ENCODE measurements around the gene RIPK3.

RIPK3 gene

DNA sequence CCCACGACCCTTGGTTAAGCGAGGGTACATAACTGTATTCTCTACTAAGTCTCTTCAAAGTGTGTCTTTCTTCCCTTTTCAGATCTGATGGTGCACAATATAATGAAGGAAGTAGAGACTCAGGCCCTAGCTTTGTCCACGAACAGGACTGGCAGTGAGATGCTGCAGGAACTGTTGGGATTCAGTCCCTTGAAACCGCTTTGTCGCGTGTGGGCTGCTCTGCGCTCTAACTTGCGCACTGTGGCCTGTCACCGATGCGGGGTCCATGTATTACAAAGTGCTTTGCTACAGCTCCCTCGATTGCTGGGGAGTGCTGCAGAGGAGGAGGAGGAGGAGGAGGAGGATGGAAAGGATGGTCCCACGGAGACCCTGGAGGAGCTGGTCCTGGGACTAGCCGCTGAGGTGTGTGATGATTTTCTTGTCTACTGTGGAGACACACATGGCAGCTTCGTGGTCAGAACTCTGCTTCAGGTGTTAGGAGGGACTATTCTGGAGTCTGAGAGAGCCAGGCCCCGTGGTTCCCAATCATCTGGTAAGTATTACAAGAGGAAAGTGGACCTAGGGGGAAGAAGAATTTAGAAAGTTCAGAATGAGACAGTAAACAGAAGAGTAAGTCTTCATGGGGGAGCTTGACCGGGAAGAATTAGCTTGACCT is 39.3 kb downstream of the RIPK3 start:
- peaks cover 58% of the 10 kb centered on the region for H3K36me3 ChIP-seq (ENCODE audit: insufficient read depth, low read length)
- TF ChIP-seq, protein P1, sequence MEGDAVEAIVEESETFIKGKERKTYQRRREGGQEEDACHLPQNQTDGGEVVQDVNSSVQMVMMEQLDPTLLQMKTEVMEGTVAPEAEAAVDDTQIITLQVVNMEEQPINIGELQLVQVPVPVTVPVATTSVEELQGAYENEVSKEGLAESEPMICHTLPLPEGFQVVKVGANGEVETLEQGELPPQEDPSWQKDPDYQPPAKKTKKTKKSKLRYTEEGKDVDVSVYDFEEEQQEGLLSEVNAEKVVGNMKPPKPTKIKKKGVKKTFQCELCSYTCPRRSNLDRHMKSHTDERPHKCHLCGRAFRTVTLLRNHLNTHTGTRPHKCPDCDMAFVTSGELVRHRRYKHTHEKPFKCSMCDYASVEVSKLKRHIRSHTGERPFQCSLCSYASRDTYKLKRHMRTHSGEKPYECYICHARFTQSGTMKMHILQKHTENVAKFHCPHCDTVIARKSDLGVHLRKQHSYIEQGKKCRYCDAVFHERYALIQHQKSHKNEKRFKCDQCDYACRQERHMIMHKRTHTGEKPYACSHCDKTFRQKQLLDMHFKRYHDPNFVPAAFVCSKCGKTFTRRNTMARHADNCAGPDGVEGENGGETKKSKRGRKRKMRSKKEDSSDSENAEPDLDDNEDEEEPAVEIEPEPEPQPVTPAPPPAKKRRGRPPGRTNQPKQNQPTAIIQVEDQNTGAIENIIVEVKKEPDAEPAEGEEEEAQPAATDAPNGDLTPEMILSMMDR (IDR thresholded peaks at IDR 0.05; ENCODE audit: borderline replicate concordance, extremely low read depth, low read length, poor library complexity, severe bottlenecking): no peak
- TF ChIP-seq EZH2 (IDR thresholded peaks at IDR 0.05; ENCODE audit: borderline replicate concordance, low read depth, low read length, severe bottlenecking): no peak
- H3K4me3 ChIP-seq (ENCODE audit: low read depth in 1 of 2, low read length in 2 of 2): peak overlapping the region; percentile 50 to 95; a peak in 3 of 4 replicates
- H3K4me2 ChIP-seq (ENCODE audit: insufficient read depth, low read length): peak overlapping the region; percentile 94
- no peak for DNase-seq
- H3K9me3 ChIP-seq (ENCODE audit: insufficient read depth, low read length, severe bottlenecking): no peaks in the 10 kb centered on the region
- H2AFZ ChIP-seq (ENCODE audit: low read depth, low read length): peak overlapping the region; percentile 97
- peaks cover 31% of the 10 kb centered on the region for H3K79me2 ChIP-seq (ENCODE audit: insufficient read depth, low read length)
- H3K27me3 ChIP-seq (ENCODE audit: insufficient read depth, low read length, poor library complexity): no peaks in the 10 kb centered on the region
- H3K27ac ChIP-seq (ENCODE audit: low read length): peak overlapping the region; percentile 79
- peak overlapping the region; percentile 73 for H3K9ac ChIP-seq (ENCODE audit: low read depth, low read length)
- no peak for ATAC-seq (ENCODE audit: insufficient read depth, low read depth)
- H3K4me1 ChIP-seq (ENCODE audit: insufficient read depth, low read length): peaks cover 51% of the 10 kb centered on the region
- peaks cover 5% of the 10 kb centered on the region; the same call in 1 of the 2 replicates for H4K20me1 ChIP-seq (ENCODE audit: insufficient read depth, low read length)

DNA sequence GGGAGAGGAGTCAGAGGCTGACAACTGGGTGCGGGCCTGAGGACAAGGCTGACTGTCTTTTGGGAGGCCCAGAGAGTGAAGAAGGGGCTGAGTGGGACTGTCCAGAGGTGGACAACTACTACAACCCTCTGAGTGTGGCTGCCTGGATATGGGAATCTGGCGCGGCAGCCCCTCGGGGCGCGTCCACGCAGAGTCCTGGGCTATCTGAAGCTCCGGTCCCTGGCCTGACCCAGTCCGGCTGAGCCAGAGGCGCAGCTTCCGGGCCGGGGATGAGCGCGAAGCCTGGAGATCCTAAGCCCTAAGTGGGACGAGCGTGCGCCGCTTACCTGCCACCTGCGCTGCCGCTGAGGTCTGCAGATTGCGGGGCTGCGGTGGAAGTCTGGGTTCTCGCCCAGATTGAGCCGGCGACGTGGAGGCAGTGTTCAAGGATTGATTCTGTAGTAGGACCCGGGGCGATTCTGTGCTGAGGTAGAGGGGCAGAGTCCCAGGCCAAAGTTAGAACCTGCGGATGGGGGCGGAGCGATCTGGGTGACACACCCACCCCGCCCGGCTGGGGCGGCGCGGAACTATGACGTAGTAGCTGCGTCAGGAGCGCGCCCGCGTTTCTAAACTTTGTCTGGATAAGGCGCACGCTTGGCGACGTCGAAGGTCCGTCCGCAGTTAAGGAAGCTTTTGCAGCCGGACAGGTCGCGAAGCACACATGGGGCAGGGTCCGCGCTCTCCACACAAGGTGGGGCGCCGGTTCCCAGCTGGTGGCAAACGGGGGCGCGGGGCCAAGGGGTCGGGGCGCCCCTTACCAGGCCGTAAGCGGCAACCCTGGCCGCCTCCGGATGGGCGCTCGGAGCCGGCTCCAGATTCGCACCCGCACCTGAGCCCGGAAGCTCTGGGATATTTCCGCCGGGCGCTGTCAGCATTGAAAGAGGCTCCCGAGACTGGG is 40.3 kb downstream of the RIPK3 start, which contains the start of the genes DHRS1 and NOP9:
Gene DHRS1, minus strand, starts transcription at position 526 of the 937 bp plus-strand sequence. CDS start 674 bp downstream, outside the sequence.
Gene NOP9, plus strand, starts transcription at position 596 of the 937 bp plus-strand sequence. Its CDS starts 105 bp downstream, at position 701.
- H2AFZ ChIP-seq (ENCODE audit: low read depth, low read length): peak within 1 kb of the TSS; percentile 97

DNA sequence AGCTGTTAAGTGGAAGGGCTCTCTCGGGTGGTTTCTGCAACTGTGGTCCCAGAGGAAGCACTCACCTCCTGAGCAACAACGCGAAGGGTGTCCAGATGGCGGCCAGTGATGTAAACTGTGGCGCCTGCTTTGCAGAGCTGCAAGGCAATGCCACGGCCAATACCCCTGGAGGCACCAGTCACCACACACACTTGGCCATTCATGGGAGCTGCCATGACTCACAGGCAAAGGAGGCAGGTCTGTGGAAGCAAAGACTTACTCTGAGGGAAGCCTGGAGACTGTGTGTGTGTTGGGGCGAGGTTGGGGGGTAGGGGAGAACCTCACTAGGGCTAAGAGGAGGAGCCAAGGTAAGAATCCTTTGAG is 40.9 kb downstream of the RIPK3 start:
- peak overlapping the region; percentile 79 for H3K27ac ChIP-seq (ENCODE audit: low read length)
- H3K4me2 ChIP-seq (ENCODE audit: insufficient read depth, low read length): peak overlapping the region; percentile 94
- peaks cover 5% of the 10 kb centered on the region; the same call in 1 of the 2 replicates for H4K20me1 ChIP-seq (ENCODE audit: insufficient read depth, low read length)
- H3K79me2 ChIP-seq (ENCODE audit: insufficient read depth, low read length): peaks cover 31% of the 10 kb centered on the region
- H2AFZ ChIP-seq (ENCODE audit: low read depth, low read length): peak overlapping the region; percentile 97
- TF ChIP-seq, protein P1 (IDR thresholded peaks at IDR 0.05; ENCODE audit: borderline replicate concordance, extremely low read depth, low read length, poor library complexity, severe bottlenecking): no peak
- no peak for TF ChIP-seq EZH2 (IDR thresholded peaks at IDR 0.05; ENCODE audit: borderline replicate concordance, low read depth, low read length, severe bottlenecking)
- ATAC-seq (ENCODE audit: insufficient read depth, low read depth) (no peak), DNase-seq (no peak)
- H3K36me3 ChIP-seq (ENCODE audit: insufficient read depth, low read length): peaks cover 43% of the 10 kb centered on the region
- peak overlapping the region; percentile 73 for H3K9ac ChIP-seq (ENCODE audit: low read depth, low read length)
- H3K4me1 ChIP-seq (ENCODE audit: insufficient read depth, low read length): peaks cover 51% of the 10 kb centered on the region
- peak overlapping the region; percentile 50 to 95; a peak in 3 of 4 replicates for H3K4me3 ChIP-seq (ENCODE audit: low read depth in 1 of 2, low read length in 2 of 2)
- H3K9me3 ChIP-seq (ENCODE audit: insufficient read depth, low read length, severe bottlenecking): no peaks in the 10 kb centered on the region
- H3K27me3 ChIP-seq (ENCODE audit: insufficient read depth, low read length, poor library complexity): no peaks in the 10 kb centered on the region

More for the DNA sequence above, 40.3 kb downstream of the RIPK3 start, which contains the start of the genes DHRS1 and NOP9:
- no peak for TF ChIP-seq EZH2 (IDR thresholded peaks at IDR 0.05; ENCODE audit: borderline replicate concordance, low read depth, low read length, severe bottlenecking)
- TF ChIP-seq, protein P1 (IDR thresholded peaks at IDR 0.05; ENCODE audit: borderline replicate concordance, extremely low read depth, low read length, poor library complexity, severe bottlenecking): no peak
- peak within 1 kb of the TSS; percentile 94 for H3K4me2 ChIP-seq (ENCODE audit: insufficient read depth, low read length)
- H4K20me1 ChIP-seq (ENCODE audit: insufficient read depth, low read length): peaks cover 5% of the 10 kb centered on the region; the same call in 1 of the 2 replicates
- H3K4me1 ChIP-seq (ENCODE audit: insufficient read depth, low read length): peaks cover 51% of the 10 kb centered on the region
- H3K27me3 ChIP-seq (ENCODE audit: insufficient read depth, low read length, poor library complexity): no peaks in the 10 kb centered on the region
- peak within 1 kb of the TSS; percentile 50 to 95; a peak in 3 of 4 replicates for H3K4me3 ChIP-seq (ENCODE audit: low read depth in 1 of 2, low read length in 2 of 2)
- ATAC-seq (ENCODE audit: insufficient read depth, low read depth): peak; percentile 74
- H3K79me2 ChIP-seq (ENCODE audit: insufficient read depth, low read length): peaks cover 31% of the 10 kb centered on the region
- H3K27ac ChIP-seq (ENCODE audit: low read length): peak within 1 kb of the TSS; percentile 79
- peak within 1 kb of the TSS; percentile 73 for H3K9ac ChIP-seq (ENCODE audit: low read depth, low read length)
- peak; percentile 87 for DNase-seq
- no peaks in the 10 kb centered on the region for H3K9me3 ChIP-seq (ENCODE audit: insufficient read depth, low read length, severe bottlenecking)
- peaks cover 50% of the 10 kb centered on the region for H3K36me3 ChIP-seq (ENCODE audit: insufficient read depth, low read length)

All from DND-41 (cell line).